ENCODE results near the gene BPIFB3.
"Not testable (repeated sequence)": the region's sequence is repeated elsewhere in the genome, so short reads cannot be mapped to it uniquely, and the experiment has no call there.

Gene BPIFB3

GRCh38 chr20:33027769-33028751 is 25.6 kb upstream of the BPIFB3 start:
- no peak for DNase-seq (ENCODE audit: low read depth in 4 of 4, low spot score in 1 of 4)

GRCh38 chr20:33028875-33029274 is 24.8 kb upstream of the BPIFB3 start:
- DNase-seq (ENCODE audit: low read depth in 4 of 4, low spot score in 1 of 4) = no peak

- DNase-seq (ENCODE audit: low read depth in 4 of 4, low spot score in 1 of 4) = no peak
These were observed 23.6 kb upstream of the BPIFB3 start for GRCh38 chr20:33030076-33030475.

GRCh38 chr20:33030569-33030968 is 23.1 kb upstream of the BPIFB3 start:
- no peak for DNase-seq (ENCODE audit: low read depth in 4 of 4, low spot score in 1 of 4)

GRCh38 chr20:33031531-33031930 is 22.2 kb upstream of the BPIFB3 start, which contains the start of gene BPIFB6:
Gene BPIFB6 (plus strand): TSS chr20:33031648. CDS start chr20:33031648, 0 bp downstream.
- no peak for DNase-seq (ENCODE audit: low read depth in 4 of 4, low spot score in 1 of 4)

- no peak for DNase-seq (ENCODE audit: low read depth in 4 of 4, low spot score in 1 of 4)
These were observed 21.1 kb upstream of the BPIFB3 start for GRCh38 chr20:33032555-33032954.

- DNase-seq (ENCODE audit: low read depth in 4 of 4, low spot score in 1 of 4) = no peak
These were observed 20.3 kb upstream of the BPIFB3 start for GRCh38 chr20:33033381-33033780.

GRCh38 chr20:33034115-33034514 is 19.6 kb upstream of the BPIFB3 start:
- no peak for DNase-seq (ENCODE audit: low read depth in 4 of 4, low spot score in 1 of 4)

GRCh38 chr20:33034901-33035492 is 18.7 kb upstream of the BPIFB3 start:
- DNase-seq (ENCODE audit: low read depth in 4 of 4, low spot score in 1 of 4) = no peak

GRCh38 chr20:33037456-33037855 is 16.2 kb upstream of the BPIFB3 start:
- no peak for DNase-seq (ENCODE audit: low read depth in 4 of 4, low spot score in 1 of 4)

- DNase-seq (ENCODE audit: low read depth in 4 of 4, low spot score in 1 of 4) = no peak
These were observed 15.5 kb upstream of the BPIFB3 start for GRCh38 chr20:33038243-33038642.

- DNase-seq (ENCODE audit: low read depth in 4 of 4, low spot score in 1 of 4) = no peak
These were observed 11.3 kb upstream of the BPIFB3 start for GRCh38 chr20:33042430-33042829.

GRCh38 chr20:33042983-33043730 is 10.5 kb upstream of the BPIFB3 start:
- no peak for DNase-seq (ENCODE audit: low read depth in 4 of 4, low spot score in 1 of 4)

- DNase-seq (ENCODE audit: low read depth in 4 of 4, low spot score in 1 of 4) = no peak
These were observed 9.9 kb upstream of the BPIFB3 start for GRCh38 chr20:33043731-33044181.

- DNase-seq (ENCODE audit: low read depth in 4 of 4, low spot score in 1 of 4) = not testable (repeated sequence)
These were observed 8.5 kb upstream of the BPIFB3 start for GRCh38 chr20:33045129-33045721.

- no peak for DNase-seq (ENCODE audit: low read depth in 4 of 4, low spot score in 1 of 4)
These were observed 7.3 kb upstream of the BPIFB3 start for GRCh38 chr20:33046412-33046811.

GRCh38 chr20:33051333-33051732 is 2.4 kb upstream of the BPIFB3 start:
- DNase-seq (ENCODE audit: low read depth in 4 of 4, low spot score in 1 of 4) = no peak

- no peak for DNase-seq (ENCODE audit: low read depth in 4 of 4, low spot score in 1 of 4)
These were observed 678 bp downstream of the BPIFB3 start for GRCh38 chr20:33054381-33054780.

GRCh38 chr20:33054791-33055190 is 1.1 kb downstream of the BPIFB3 start:
- DNase-seq (ENCODE audit: low read depth in 4 of 4, low spot score in 1 of 4) = no peak

GRCh38 chr20:33059136-33059535 is 5.4 kb downstream of the BPIFB3 start:
- DNase-seq (ENCODE audit: low read depth in 4 of 4, low spot score in 1 of 4) = no peak

GRCh38 chr20:33059741-33060390 is 6.2 kb downstream of the BPIFB3 start:
- DNase-seq (ENCODE audit: low read depth in 4 of 4, low spot score in 1 of 4) = no peak
